ENCODE measurements around the gene PLPP6.
A peak's percentile ranks its signal among the peaks of the same experiment; 100 is the strongest.
"Not testable (repeated sequence)": the region's sequence is repeated elsewhere in the genome, so short reads cannot be mapped to it uniquely, and the experiment has no call there.

Gene PLPP6

DNA sequence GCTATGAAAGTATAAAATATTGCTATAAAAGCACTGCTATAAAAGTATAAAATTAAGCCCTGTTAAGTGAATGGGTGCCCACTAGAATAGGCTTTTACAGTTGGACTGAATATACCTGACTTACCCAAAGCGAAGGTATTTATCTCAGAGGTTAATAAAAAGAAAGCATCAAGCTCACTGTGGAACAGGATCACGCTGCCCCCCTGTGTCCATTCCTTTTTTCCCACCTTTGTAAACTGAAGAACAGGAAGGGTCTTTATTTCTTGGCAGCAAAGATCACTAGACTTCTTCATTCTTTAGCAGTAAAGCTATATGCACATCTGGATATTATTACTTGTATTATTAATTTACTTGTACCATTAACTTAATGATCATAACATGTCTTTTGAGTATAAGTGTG lies 22.1 kb upstream of the PLPP6 start:
- TF ChIP-seq CTCF (IDR thresholded peaks at IDR 0.05; ENCODE audit: insufficient read depth, low read depth, low read length, missing control alignments), result peak; percentile 17
- peak; percentile 23 for DNase-seq (ENCODE audit: low read depth)
- no peak overlapping the region for H3K4me3 ChIP-seq (ENCODE audit: low read depth, low read length)

DNA sequence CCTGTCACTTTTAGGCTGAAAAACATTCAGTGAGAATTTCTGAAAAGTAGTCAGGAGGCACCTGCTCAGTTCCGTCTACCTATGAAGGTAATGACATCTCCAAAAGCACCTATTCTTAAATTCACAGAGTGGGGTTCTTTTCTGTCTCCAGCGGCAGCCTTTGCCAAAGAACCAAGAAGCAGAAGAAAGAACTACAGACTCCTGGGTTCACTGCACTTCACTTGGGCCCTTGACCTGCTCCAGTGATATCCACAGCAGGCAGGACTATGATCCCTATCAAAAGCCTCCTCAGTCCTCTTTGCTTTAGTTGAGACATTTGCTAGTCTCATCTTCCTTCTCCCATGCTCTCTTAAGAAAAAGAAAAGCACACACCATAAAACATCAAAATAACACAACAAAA lies 19.7 kb upstream of the PLPP6 start:
- no peak overlapping the region for H3K4me3 ChIP-seq (ENCODE audit: low read depth, low read length)
- no peak for DNase-seq (ENCODE audit: low read depth)
- TF ChIP-seq CTCF (IDR thresholded peaks at IDR 0.05; ENCODE audit: insufficient read depth, low read depth, low read length, missing control alignments), result no peak

- no peak for TF ChIP-seq CTCF (IDR thresholded peaks at IDR 0.05; ENCODE audit: insufficient read depth, low read depth, low read length, missing control alignments)
- no peak overlapping the region for H3K4me3 ChIP-seq (ENCODE audit: low read depth, low read length)
- DNase-seq (ENCODE audit: low read depth), result no peak
These were observed 8.0 kb upstream of the PLPP6 start for GRCh38 chr9:4654084-4654483.

- no peak for DNase-seq (ENCODE audit: low read depth)
- no peak for TF ChIP-seq CTCF (IDR thresholded peaks at IDR 0.05; ENCODE audit: insufficient read depth, low read depth, low read length, missing control alignments)
- no peak overlapping the region for H3K4me3 ChIP-seq (ENCODE audit: low read depth, low read length)
These were observed 7.6 kb upstream of the PLPP6 start for GRCh38 chr9:4654538-4654937.

GRCh38 chr9:4656196-4656595 lies 5.9 kb upstream of the PLPP6 start:
- H3K4me3 ChIP-seq (ENCODE audit: low read depth, low read length); DNase-seq (ENCODE audit: low read depth): not testable (repeated sequence)

GRCh38 chr9:4656621-4657020 lies 5.5 kb upstream of the PLPP6 start:
- DNase-seq (ENCODE audit: low read depth), result no peak
- TF ChIP-seq CTCF (IDR thresholded peaks at IDR 0.05; ENCODE audit: insufficient read depth, low read depth, low read length, missing control alignments), result no peak
- no peak overlapping the region for H3K4me3 ChIP-seq (ENCODE audit: low read depth, low read length)

DNA sequence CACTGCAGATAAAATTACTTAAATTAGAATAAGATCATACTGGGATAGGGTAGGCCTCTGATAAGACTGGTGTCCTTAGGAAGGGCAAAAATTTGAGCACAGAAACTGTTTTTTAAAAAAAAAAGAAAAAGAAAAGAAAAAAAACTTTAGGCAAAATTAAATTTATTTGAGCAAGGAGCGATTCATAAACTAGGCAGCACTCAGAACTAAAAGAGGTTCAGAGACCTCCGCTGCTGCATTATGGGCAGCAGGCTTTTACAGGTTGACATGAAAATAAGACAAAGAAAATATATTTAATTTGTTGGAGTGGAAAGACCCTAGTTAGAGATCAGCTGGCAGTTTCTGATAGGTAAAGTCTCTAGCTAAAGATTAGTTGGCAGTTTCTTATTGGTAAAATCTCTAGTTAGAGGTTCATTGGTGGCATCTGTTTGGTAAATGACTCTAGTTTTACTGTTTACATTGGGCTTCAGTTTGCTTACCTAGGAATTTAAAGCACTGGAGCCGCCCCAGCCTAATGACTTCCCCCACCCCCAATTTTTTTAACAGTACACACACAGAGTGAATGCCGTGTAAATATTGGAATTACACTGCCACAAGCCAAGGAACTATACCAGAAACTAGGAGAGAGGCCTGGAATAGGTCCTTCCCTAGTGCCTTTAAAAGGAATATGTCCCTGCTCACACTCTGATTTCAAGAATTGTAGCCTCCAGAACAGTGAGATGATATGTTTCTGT lies 4.5 kb upstream of the PLPP6 start:
- H3K4me3 ChIP-seq (ENCODE audit: low read depth, low read length), result no peak overlapping the region
- TF ChIP-seq CTCF (IDR thresholded peaks at IDR 0.05; ENCODE audit: insufficient read depth, low read depth, low read length, missing control alignments), result no peak
- no peak for DNase-seq (ENCODE audit: low read depth)

DNA sequence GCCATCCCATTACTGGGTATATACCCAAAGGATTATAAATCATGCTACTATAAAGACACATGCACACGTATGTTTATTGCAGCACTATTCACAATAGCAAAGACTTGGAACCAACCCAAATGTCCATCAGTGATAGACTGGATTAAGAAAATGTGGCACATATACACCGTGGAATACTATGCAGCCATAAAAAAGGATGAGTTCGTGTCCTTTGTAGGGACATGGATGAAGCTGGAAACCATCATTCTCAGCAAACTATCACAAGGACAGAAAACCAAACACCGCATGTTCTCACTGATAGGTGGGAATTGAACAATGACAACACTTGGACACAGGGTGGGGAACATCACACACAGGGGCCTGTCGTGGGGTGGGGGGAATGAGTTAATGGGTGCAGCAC lies 1.4 kb upstream of the PLPP6 start:
- not testable (repeated sequence) for DNase-seq (ENCODE audit: low read depth); H3K4me3 ChIP-seq (ENCODE audit: low read depth, low read length)
